Hematopoietic multipotent progenitor cell treated with erythropoietin and hydrocortisone succinate and interleukin-3 and kit ligand, for 8 days (in vitro differentiated cells): ENCODE measurements around the gene RHBDD1.

Experiments
- DNase-seq: peaks from one replicate; pipeline ENCODE4 v3.0.0-alpha.2; 2015

RHBDD1 gene

DNA sequence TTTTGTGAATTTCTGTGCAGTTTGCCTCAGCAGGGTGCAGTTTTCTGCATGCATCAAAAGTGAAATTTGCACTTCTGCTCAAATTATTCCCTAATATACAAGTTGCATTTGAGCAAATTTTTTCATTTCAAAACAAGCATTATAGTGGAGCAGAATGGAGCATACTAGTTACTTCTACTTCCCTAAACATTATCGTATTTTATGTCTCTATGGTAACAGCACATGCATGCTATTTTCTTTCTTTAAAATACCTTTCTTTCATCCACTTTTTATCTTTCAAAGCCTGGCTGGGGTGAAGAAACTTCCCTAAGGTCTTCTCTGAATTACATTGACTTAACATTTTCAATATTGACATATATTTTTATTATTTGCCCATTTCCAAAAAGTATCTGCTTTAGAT is 11.2 kb downstream of the RHBDD1 start:
- no peak for DNase-seq

DNA sequence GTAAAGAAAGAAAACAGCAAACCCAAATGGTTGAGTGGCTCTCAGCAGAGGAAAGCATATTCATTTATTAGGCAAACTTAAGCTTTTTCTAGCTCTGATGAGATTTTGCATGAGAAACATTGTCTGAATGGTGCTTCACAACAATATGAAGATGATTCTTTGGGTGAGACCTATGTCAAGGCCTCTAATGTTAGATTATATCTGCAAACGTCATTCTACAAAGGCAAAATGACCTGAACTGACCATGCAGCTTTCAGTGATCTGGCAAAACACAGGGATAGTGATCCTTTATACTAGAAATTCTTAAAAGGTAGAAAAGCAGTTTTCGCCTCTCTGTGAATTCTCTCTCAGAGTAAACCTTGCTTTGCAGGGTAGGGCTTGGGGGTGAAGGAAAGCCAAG is 11.7 kb downstream of the RHBDD1 start:
- DNase-seq, result no peak

- DNase-seq, result no peak
Measured at GRCh38 chr2:226849349-226849748, 13.5 kb downstream of the RHBDD1 start.

- DNase-seq, result no peak
Measured at GRCh38 chr2:226850024-226850423, 14.2 kb downstream of the RHBDD1 start.

GRCh38 chr2:226855787-226856186 is 19.9 kb downstream of the RHBDD1 start:
- DNase-seq, result no peak

- DNase-seq, result no peak
Measured at GRCh38 chr2:226860087-226860486, 24.2 kb downstream of the RHBDD1 start.

GRCh38 chr2:226862623-226863022 is 26.8 kb downstream of the RHBDD1 start:
- DNase-seq, result no peak

DNA sequence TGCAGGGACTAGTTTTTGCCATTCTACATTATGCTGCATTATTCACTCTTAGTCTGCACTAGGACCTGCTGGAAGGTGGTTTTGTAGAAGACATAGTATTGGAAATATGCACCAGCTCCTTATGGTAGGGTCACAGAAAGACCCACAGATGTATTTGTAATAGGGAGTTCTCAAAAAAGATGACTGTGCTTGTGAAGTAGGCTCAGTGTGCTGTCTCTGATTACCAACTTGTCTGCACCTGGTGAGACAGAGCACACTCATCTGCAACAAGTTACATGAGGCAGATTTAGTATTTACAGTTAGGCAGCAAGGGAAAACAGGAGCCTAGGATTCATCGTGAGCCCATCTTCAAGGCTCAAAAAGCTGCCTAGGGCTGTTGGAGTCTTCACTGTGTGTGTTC is 29.4 kb downstream of the RHBDD1 start:
- DNase-seq, result no peak

DNA sequence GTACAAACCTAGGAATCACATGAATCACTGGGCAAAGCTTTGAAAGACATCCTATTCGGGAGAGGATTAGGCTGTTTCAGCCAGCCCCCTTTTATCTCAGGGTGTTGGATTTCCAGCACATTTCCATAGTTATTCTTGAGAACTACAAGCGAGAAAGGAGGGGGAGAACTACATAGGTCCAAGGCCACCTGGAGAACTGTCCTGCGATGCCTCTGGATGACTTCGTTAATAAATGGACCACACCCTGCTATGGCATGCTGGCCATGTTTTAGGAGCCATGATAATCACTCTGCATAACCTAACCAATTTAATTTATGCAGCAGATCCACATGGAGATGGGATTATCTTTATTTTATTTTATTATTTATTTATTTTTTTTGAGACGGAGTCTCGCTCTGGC is 29.9 kb downstream of the RHBDD1 start:
- DNase-seq, result no peak

DNA sequence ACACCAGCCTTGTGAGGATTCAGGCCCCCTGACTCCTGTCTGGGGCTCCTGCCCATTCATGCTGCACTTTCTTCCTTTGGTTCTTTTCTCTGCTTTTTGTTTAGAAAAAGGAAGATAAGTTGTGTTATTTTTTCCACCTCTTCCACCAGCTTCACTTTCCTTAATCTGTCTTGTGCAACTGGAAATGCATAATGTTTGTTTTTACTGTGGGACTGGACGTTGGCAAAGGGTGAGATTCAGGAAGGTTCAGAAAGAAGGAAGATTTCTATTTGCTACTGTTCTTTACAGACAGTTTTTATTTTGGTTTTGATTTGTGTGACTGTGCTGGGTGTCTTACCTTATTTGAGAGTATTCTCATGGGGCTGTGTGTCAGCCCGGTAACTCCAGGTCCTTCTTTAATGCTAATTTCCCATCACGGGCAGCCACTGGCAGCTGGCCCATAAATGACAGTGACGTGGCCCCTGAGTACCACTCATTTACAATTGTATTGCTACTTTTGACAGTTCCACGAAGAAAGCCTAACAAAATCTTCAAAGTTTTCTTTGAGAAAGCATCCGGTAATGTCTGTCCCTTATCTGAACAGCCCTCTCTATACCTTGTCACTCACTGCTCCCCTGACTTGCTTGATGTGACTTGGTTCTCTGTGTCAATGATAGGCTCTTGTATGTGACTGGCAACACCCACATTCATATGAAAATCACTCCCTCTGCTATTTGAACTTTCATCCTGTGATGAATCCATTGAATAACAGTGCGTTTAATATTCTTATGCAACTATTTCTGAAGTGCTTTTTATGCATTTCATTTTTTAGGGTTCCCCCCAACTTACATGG is 32.7 kb downstream of the RHBDD1 start:
- no peak for DNase-seq

DNA sequence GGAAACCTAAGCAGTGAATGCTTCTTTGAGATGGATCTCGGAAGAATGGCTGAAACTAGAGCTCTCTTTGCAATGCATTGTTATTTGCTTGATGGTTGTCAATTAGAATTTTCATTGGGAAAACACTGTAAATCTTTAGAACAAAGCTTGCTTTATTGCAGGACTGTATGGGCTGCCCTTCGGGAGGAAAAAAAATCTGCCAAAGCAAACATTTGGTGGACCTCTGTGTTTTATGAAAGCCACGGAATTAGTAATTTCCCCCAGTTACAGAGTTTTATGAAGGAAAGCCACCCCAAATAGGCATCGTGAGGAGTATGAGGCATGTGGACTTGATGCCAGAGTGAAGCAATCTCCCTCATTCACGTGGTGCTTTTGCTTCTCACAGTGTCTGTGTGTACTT is 33.5 kb downstream of the RHBDD1 start:
- DNase-seq, result no peak

GRCh38 chr2:226873051-226873620 is 37.3 kb downstream of the RHBDD1 start:
- DNase-seq, result peak; percentile 81

- DNase-seq, result no peak
Measured at GRCh38 chr2:226873826-226874225, 38.0 kb downstream of the RHBDD1 start.

- DNase-seq, result no peak
Measured at GRCh38 chr2:226874749-226875148, 38.9 kb downstream of the RHBDD1 start.

DNA sequence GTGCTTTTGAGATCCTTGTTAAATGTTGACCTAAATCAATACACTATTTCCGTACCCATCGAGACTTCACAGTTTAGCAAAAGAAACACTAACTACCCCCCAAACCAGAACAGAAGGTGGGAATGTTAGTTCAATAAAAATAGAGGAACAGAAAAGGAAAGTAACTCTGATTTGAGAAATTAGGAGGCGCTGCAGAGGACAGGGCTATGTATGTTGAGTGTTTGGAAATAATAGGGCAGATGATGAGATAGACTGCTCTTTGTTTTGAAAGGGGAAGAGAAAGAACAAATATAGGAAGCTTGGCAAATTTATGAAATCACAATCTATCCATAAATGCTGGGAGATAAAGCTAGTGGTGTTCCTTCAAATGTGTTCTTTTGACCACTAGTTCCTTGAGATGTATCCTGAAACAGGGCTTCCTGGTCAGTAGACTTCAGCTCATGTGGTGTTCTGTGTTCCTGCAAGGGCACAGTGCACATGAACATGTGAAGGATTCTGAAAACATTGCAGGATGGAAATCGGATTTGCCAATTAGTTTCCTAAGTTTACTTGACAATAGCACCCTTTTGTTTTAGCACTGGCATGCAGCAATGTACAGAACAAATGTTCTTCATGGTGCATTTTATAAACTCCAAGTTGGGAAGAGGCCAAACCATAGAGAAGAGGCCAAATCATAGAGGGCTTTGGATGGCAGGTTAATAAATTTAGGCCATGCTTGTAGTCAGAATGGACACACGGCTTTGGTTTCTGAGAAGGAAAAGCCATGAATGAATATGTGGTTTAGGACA is 39.8 kb downstream of the RHBDD1 start:
- no peak for DNase-seq

DNA sequence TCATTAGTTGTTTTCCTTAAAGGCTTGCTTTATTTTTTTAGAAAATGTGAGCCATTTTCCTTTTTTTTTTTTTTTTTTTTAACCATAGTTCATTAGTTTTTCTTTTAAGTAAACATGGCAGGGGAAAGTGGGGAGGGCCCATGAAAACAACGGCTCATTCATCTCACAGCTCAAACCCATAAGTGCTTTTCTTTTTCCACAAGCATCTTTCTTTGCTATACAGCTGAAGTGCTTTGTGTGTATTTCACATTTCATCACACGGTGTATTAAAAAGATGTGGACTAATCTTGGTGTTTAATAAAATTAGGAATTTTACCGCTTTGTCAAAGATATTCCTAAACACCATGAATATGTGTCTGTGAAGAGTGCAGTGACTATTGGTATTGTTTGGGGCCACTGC is 41.6 kb downstream of the RHBDD1 start:
- no peak for DNase-seq

DNA sequence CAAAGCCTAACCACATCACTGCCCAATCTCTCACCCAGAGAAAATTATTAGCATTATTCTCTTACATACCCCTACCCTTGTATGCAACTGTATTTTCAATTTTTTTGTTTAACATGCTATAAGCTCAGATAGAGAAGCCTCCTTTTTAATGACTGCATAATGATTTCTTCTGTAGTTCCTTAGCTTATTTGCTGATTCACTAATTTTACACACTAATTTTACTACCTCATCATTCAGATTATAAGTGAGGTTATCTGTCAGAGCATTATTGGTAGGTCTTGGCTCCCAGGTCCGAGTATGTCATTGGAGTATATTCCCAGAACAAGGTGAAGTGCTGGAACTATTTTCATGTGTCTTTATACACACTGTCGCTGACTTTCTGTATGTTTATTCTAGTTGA is 45.4 kb downstream of the RHBDD1 start:
- no peak for DNase-seq

GRCh38 chr2:226882606-226883005 is 46.8 kb downstream of the RHBDD1 start:
- DNase-seq, result no peak

GRCh38 chr2:226883296-226883795 is 47.5 kb downstream of the RHBDD1 start:
- DNase-seq, result no peak

- DNase-seq, result no peak
Measured at GRCh38 chr2:226884166-226884565, 48.3 kb downstream of the RHBDD1 start.

DNA sequence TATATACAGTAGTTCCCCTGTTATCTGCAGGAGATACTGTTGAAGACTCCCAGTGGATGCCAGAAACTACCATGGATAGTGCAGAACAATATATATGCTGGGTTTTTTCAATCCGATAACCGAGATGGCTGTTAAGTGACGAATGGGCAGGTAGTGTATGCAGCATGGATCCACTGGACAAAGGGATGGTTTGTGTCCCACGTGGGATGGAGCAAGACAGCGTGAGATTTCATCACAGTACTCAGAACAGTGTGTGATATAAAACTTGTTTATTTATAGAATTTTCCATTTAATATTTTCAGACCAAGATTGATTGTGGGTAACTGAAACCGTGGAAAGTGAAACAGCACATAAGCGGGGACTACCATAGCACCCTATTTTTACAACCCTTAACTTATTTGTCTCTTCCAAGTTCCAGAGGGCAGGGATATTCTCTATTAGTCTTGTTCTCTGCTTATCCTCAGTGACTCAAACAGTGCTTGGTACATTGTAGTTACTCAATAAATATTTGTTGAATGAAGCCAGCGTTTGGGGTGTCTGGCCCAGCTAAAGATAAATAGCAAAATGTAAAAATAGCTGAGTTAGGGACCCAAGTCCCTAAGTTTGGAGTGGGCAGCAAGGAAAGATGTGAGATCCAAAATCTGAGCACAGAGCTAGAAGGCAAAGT is 50.0 kb downstream of the RHBDD1 start:
- DNase-seq, result no peak

GRCh38 chr2:226887940-226888339 is 52.1 kb downstream of the RHBDD1 start:
- no peak for DNase-seq

DNA sequence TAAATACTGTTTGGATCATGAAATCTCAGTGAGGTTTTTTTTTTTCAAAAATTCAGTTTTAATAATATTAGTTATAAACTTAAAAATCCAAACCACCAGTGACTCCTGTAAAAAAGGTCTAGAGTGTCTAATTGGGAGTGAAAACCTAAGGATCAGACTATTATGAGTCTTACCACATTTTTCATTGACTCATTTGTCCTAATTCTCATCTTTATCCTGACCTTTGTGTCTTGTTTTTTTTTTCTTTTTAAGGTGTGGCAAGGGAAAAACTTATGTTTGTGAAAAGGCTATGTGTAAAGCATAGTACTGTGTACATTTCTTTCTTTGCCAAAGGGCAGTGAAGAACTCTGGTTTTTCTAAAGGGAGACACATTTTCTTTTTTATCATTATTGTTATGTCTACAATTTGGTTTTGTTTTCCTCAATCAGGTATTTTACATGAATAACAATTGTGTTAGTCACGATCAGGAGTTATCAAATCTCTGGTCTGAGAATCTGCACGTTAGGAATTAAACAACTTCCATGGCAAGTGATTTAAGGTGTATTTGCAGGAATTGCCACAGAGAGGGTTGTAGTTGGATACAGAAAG is 52.6 kb downstream of the RHBDD1 start:
- no peak for DNase-seq
